H9 (cell line): ENCODE measurements around the gene GPAT3. TPM values are rescaled to one million over a fixed set of nuclear protein-coding genes. Genes with fewer than 3 reads are reported as not detected.

Experiments used
- DNase-seq: peaks from one replicate; pipeline ENCODE4 v3.0.0-alpha.2; 2017
- H2AFZ ChIP-seq: one replicate; pipeline ENCODE4 v1.6.1; 2013; ENCODE audit warnings: mild to moderate bottlenecking, low read length, control low read depth, moderate library complexity
- H2AK5ac ChIP-seq: 2 replicates; pipeline ENCODE4 v1.6.1; 2013; ENCODE audit warnings: low read length, control low read depth, mixed read lengths; ENCODE audit not compliant: insufficient read length
- H2BK120ac ChIP-seq: one replicate; pipeline ENCODE4 v1.6.1; 2013; ENCODE audit warnings: low read depth, mild to moderate bottlenecking, low read length, control low read depth, inconsistent platforms; ENCODE audit not compliant: poor library complexity, severe bottlenecking
- H2BK12ac ChIP-seq: 2 replicates; pipeline ENCODE4 v1.6.1; 2013; ENCODE audit warnings: low read length, control low read depth, mixed read lengths, low read depth; ENCODE audit not compliant: insufficient read length
- H2BK15ac ChIP-seq: 2 replicates; pipeline ENCODE4 v1.6.1; 2013; ENCODE audit warnings: low read depth, low read length, control low read depth
- H2BK20ac ChIP-seq: one replicate; pipeline ENCODE4 v1.6.1; 2013; ENCODE audit warnings: low read depth, mild to moderate bottlenecking, low read length, control low read depth, inconsistent platforms; ENCODE audit not compliant: poor library complexity, severe bottlenecking
- H2BK5ac ChIP-seq: 2 replicates; pipeline ENCODE4 v1.6.1; 2013; ENCODE audit warnings: low read length, control low read depth, mixed read lengths; ENCODE audit not compliant: insufficient read length
- H3K14ac ChIP-seq: 2 replicates; pipeline ENCODE4 v1.6.1; 2013; ENCODE audit warnings: low read length, control low read depth; ENCODE audit not compliant: insufficient read depth
- H3K18ac ChIP-seq: 2 replicates; pipeline ENCODE4 v1.6.1; 2013; ENCODE audit warnings: low read depth, mild to moderate bottlenecking, mixed read lengths, low read length, control low read depth; ENCODE audit not compliant: insufficient read length
- H3K23ac ChIP-seq: 2 replicates; pipeline ENCODE4 v1.6.1; 2013; ENCODE audit warnings: low read length, control low read depth, mixed read lengths, low read depth; ENCODE audit not compliant: insufficient read length
- H3K23me2 ChIP-seq: 2 replicates; pipeline ENCODE4 v1.6.1; 2013; ENCODE audit warnings: low read depth, mild to moderate bottlenecking, mixed read lengths, low read length, control low read depth; ENCODE audit not compliant: insufficient read length, poor library complexity, severe bottlenecking
- H3K27ac ChIP-seq: 2 replicates; pipeline ENCODE4 v1.5.1; 2013; ENCODE audit warnings: low read length, control low read depth, mixed read lengths, low read depth; ENCODE audit not compliant: insufficient read length
- H3K27me3 ChIP-seq: 2 replicates; pipeline ENCODE4 v1.6.1; 2013; ENCODE audit warnings: low read length, control low read depth, inconsistent platforms; ENCODE audit not compliant: insufficient read depth
- H3K4ac ChIP-seq: 2 replicates; pipeline ENCODE4 v1.6.1; 2013; ENCODE audit warnings: low read depth, mild to moderate bottlenecking, control low read depth, inconsistent platforms, low read length, moderate library complexity
- H3K4me1 ChIP-seq: 2 replicates; pipeline ENCODE4 v1.6.1; 2013; ENCODE audit warnings: low read length, control low read depth, inconsistent platforms; ENCODE audit not compliant: insufficient read depth
- H3K4me2 ChIP-seq: 2 replicates; pipeline ENCODE4 v1.6.1; 2013; ENCODE audit warnings: low read length, control low read depth, mixed read lengths; ENCODE audit not compliant: insufficient read length, insufficient read depth
- H3K56ac ChIP-seq: 2 replicates; pipeline ENCODE4 v1.6.1; 2013; ENCODE audit warnings: low read depth, mild to moderate bottlenecking, mixed read lengths, low read length, control low read depth; ENCODE audit not compliant: insufficient read length
- H3K79me1 ChIP-seq: 2 replicates; pipeline ENCODE4 v1.6.1; 2013; ENCODE audit warnings: low read depth, mild to moderate bottlenecking, moderate library complexity, low read length, control low read depth, inconsistent platforms; ENCODE audit not compliant: insufficient read depth, poor library complexity, severe bottlenecking
- H3K79me2 ChIP-seq: 2 replicates; pipeline ENCODE4 v1.6.1; 2013; ENCODE audit warnings: low read length, control low read depth, inconsistent platforms; ENCODE audit not compliant: insufficient read depth
- H3K9ac ChIP-seq: 2 replicates; pipeline ENCODE4 v1.6.1; 2013; ENCODE audit warnings: low read length, control low read depth, mixed read lengths; ENCODE audit not compliant: insufficient read length; ENCODE audit errors: extremely low read depth
- H3K9me3 ChIP-seq: one replicate; pipeline ENCODE4 v1.6.1; 2013; ENCODE audit warnings: low read depth, low read length, inconsistent platforms; ENCODE audit not compliant: control insufficient read depth
- H3T11ph ChIP-seq: one replicate; pipeline ENCODE4 v1.6.1; 2013; ENCODE audit warnings: mild to moderate bottlenecking, low read length, control low read depth, inconsistent platforms
- H4K20me1 ChIP-seq: one replicate; pipeline ENCODE4 v1.6.1; 2013; ENCODE audit not compliant: control insufficient read depth, insufficient read length, insufficient read depth
- H4K5ac ChIP-seq: 2 replicates; pipeline ENCODE4 v1.6.1; 2013; ENCODE audit warnings: low read depth, mild to moderate bottlenecking, mixed read lengths, low read length, control low read depth; ENCODE audit not compliant: insufficient read length
- H4K8ac ChIP-seq: replicated peaks from 2 replicates; pipeline ENCODE4 v1.6.1; 2013; ENCODE audit warnings: low read length, control low read depth, mixed read lengths, low read depth; ENCODE audit not compliant: insufficient read length
- H4K91ac ChIP-seq: 2 replicates; pipeline ENCODE4 v1.6.1; 2013; ENCODE audit warnings: low read depth, mild to moderate bottlenecking, moderate library complexity, mixed read lengths, low read length, control low read depth; ENCODE audit not compliant: insufficient read length
- H3K27ac Mint-ChIP-seq, 3 experiments: 2 replicates in 2 of 3; 3 replicates in 1 of 3; pipeline ENCODE4 v1.8.0; 2020 to 2021; ENCODE audit warnings: mixed read lengths in 3 of 3, mild to moderate bottlenecking in 1 of 3, moderate library complexity in 1 of 3
- H3K27me3 Mint-ChIP-seq: 2 replicates; pipeline ENCODE4 v1.8.0; 2021; ENCODE audit warnings: low read depth, mild to moderate bottlenecking, moderate library complexity, mixed read lengths
- H3K36me3 Mint-ChIP-seq, 3 experiments: 2 replicates in 2 of 3; 3 replicates in 1 of 3; pipeline ENCODE4 v1.8.0; 2020 to 2021; ENCODE audit warnings: low read depth in 3 of 3, mixed read lengths in 3 of 3; ENCODE audit not compliant: insufficient read depth in 1 of 3
- H3K4me1 Mint-ChIP-seq, 2 experiments: 2 replicates each; pipeline ENCODE4 v1.8.0; 2020; ENCODE audit warnings: mixed read lengths in 2 of 2
- H3K4me3 Mint-ChIP-seq, 2 experiments: 2 replicates in 1 of 2; 3 replicates in 1 of 2; pipeline ENCODE4 v1.8.0; 2020 to 2021; ENCODE audit warnings: mild to moderate bottlenecking in 2 of 2, mixed read lengths in 2 of 2, moderate library complexity in 1 of 2
- H3K9me3 Mint-ChIP-seq, 2 experiments: 2 replicates in 1 of 2; 3 replicates in 1 of 2; pipeline ENCODE4 v1.8.0; 2020; ENCODE audit warnings: mild to moderate bottlenecking in 2 of 2, mixed read lengths in 2 of 2, moderate library complexity in 1 of 2
- CTCF ChIP-seq: fragments of 200-600 bp; sonication (generic); conservative IDR thresholded peaks from 3 replicates; pipeline ENCODE4 v1.8.0; 2021; ENCODE audit warnings: antibody characterized with exemption, mild to moderate bottlenecking
- WGBS: extraction: QIAGEN DNeasy Blood & Tissue Kit; methylation state at CpG from one replicate; pipeline ENCODE4 v1.1.7; 2013; ENCODE audit warnings: missing lambda C conversion rate, low lambda C conversion rate, mixed read lengths; ENCODE audit not compliant: insufficient read length; ENCODE audit errors: extremely low coverage; 5-methylcytosine and 5-hydroxymethylcytosine counted together
- total RNA-seq: library from RNA; stranded (reverse); gene quantifications from 2 replicates; pipeline ENCODE4 v1.2.1, GENCODE V29; 2021

Gene GPAT3
- total RNA-seq, 1 experiment from 2014 or later, result 1.8 TPM

- H3K27ac Mint-ChIP-seq, result no peak overlapping the region
- no peak for DNase-seq
- H3K23ac ChIP-seq, result no peak overlapping the region
- no CpG with 5 or more reads among the region's 1 CpG for WGBS
- H3K9me3 ChIP-seq, result no peaks in the 10 kb centered on the region
- no peaks in the 10 kb centered on the region for H3K9me3 Mint-ChIP-seq
- no peaks in the 10 kb centered on the region for H3K36me3 Mint-ChIP-seq
- no peak overlapping the region for H2BK5ac ChIP-seq
- no peaks in the 10 kb centered on the region for H3K4me1 ChIP-seq
- no peak overlapping the region for H4K91ac ChIP-seq
- H4K8ac ChIP-seq, result no peak overlapping the region
- no peak overlapping the region for H2BK12ac ChIP-seq
- H3K14ac ChIP-seq, result no peak overlapping the region
- no peak overlapping the region for H3K4ac ChIP-seq
- H3K79me2 ChIP-seq, result no peaks in the 10 kb centered on the region
- no peak overlapping the region for H2BK15ac ChIP-seq
- no peak overlapping the region for H3K18ac ChIP-seq
- no peaks in the 10 kb centered on the region for H4K20me1 ChIP-seq
- H3K4me3 Mint-ChIP-seq, result no peak overlapping the region
- no peaks in the 10 kb centered on the region for H3K23me2 ChIP-seq
- no peak overlapping the region for H3K4me2 ChIP-seq
- no peak overlapping the region for H3T11ph ChIP-seq
- H3K4me1 Mint-ChIP-seq, result no peaks in the 10 kb centered on the region
- no peak for TF ChIP-seq CTCF
- no peaks in the 10 kb centered on the region for H3K27me3 ChIP-seq
- no peak overlapping the region for H2BK20ac ChIP-seq
- H2AFZ ChIP-seq, result no peak overlapping the region
- H4K5ac ChIP-seq, result no peak overlapping the region
- H3K56ac ChIP-seq, result no peak overlapping the region
- no peak overlapping the region for H2BK120ac ChIP-seq
- H3K27ac ChIP-seq, result no peak overlapping the region
- no peak overlapping the region for H3K9ac ChIP-seq
- H3K27me3 Mint-ChIP-seq, result peaks cover 3% of the 10 kb centered on the region; the same call in 1 of the 2 replicates
- H3K79me1 ChIP-seq, result no peaks in the 10 kb centered on the region
- H2AK5ac ChIP-seq, result no peak overlapping the region
These were observed 28.1 kb downstream of the GPAT3 start for GRCh38 chr4:83563998-83564397.
